Panc1 (cell line): ENCODE data around the gene FIG4.

Source experiments
- REST ChIP-seq, 2 experiments: IDR thresholded peaks; 2 replicates each; pipeline ENCODE4 v1.6.1; 2011 to 2012; ENCODE audit warnings: low read depth in 2 of 2, control low read depth in 1 of 2, low read length in 1 of 2, mild to moderate bottlenecking in 1 of 2, moderate library complexity in 1 of 2; ENCODE audit not compliant: insufficient read depth in 1 of 2
- TF ChIP-seq, protein P1 (sequence below): fragments of 450-650 bp; IDR thresholded peaks from 2 replicates; pipeline ENCODE4 v1.5.1; 2017; ENCODE audit warnings: mild to moderate bottlenecking

- TF ChIP-seq, protein P1, sequence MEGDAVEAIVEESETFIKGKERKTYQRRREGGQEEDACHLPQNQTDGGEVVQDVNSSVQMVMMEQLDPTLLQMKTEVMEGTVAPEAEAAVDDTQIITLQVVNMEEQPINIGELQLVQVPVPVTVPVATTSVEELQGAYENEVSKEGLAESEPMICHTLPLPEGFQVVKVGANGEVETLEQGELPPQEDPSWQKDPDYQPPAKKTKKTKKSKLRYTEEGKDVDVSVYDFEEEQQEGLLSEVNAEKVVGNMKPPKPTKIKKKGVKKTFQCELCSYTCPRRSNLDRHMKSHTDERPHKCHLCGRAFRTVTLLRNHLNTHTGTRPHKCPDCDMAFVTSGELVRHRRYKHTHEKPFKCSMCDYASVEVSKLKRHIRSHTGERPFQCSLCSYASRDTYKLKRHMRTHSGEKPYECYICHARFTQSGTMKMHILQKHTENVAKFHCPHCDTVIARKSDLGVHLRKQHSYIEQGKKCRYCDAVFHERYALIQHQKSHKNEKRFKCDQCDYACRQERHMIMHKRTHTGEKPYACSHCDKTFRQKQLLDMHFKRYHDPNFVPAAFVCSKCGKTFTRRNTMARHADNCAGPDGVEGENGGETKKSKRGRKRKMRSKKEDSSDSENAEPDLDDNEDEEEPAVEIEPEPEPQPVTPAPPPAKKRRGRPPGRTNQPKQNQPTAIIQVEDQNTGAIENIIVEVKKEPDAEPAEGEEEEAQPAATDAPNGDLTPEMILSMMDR, result no peak
- TF ChIP-seq REST (IDR thresholded peaks at IDR 0.05; ENCODE audit: insufficient read depth in 1 of 2, low read depth in 2 of 2, low read length in 1 of 2), result no peak
Measured at GRCh38 chr6:109678240-109678639, 12.9 kb upstream of the FIG4 start.
